NCI-H2171 (cell line): ENCODE data around the gene LRRC8D.

Experiments
- DNase-seq: peaks from one replicate; lab custom pipeline; 2025; lab: John Stamatoyannopoulos, UW

Gene LRRC8D

GRCh38 chr1:89834083-89834704 lies 13.4 kb downstream of the LRRC8D start:
- DNase-seq, result no peak

DNA sequence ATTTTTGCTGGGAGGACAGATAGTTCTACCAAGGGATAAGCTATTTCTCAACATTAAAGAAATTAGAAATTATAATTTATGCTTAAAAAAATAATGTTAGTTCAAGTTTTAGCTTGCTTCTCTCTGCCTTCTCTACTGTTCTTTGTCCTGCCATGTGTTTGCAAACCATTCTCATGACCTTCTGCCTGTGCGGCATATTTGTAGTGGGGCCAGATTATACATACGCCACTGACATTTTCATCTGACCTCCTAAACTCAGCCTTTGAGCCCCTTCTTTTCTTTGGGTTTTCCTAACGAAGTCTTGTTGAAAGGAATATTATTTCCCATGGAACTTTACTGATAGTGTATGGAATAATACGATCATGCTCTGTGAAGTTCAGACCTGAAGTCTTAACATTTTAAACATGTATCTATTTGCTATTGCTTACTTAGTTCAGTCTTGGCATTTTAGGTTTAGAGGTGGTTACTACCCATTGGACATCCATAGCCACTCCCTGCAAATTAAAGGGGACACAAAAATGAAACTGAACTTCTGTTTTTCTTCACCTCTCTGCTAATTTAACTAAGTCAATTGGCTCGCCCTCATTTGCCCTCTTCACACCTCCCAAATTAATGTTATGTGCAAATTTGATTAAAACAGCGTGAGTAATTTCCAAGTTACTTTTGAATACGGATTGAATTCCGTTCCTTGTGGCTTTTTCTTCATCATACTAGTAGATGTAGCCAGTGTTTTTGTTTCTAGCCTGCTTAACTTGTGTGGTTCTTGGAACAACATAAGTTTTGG lies 15.6 kb downstream of the LRRC8D start:
- DNase-seq, result no peak

DNA sequence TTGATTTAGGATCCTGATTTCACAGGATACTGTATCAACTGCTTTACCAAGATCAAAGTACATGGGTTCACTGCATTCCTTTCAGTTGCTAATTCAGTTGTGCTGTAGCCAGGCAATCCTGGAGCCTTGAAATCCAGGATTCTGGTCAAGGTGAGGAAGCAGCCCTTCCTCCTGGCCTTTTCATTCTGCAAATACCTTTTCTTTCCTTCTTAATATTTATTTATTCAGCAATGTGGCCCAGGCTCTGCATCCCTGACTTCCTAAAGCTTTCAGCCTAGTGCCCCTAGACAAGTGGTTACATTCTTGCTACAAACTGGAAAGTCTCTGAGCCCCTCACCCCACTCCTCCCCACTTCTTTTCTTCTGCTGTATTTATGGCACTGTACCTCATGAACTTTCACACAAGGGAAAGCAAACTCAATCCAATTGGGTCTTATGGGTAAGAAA lies 16.2 kb downstream of the LRRC8D start:
- DNase-seq, result no peak

- no peak for DNase-seq
Measured at GRCh38 chr1:89837510-89837909, 16.7 kb downstream of the LRRC8D start.

GRCh38 chr1:89839516-89839915 lies 18.7 kb downstream of the LRRC8D start:
- no peak for DNase-seq

DNA sequence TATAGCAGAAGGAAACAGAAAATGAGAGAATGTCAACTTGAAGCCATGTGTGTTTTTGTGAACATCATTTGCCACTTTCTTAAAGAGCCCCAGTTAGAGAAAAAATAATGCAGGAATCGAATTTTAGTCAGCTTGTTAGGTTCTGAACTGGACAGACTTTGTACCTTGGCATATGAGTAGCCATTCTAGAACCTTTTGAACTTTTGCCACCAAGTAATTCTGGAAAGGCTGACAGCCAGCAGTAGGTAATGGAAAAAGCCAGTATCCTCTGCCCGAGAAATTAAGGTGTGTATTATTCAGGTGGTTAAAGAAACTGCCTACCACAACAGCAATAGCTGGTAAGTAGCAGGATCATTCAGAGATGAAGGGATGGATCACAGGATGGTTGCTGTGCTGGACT lies 20.7 kb downstream of the LRRC8D start:
- DNase-seq, result no peak

DNA sequence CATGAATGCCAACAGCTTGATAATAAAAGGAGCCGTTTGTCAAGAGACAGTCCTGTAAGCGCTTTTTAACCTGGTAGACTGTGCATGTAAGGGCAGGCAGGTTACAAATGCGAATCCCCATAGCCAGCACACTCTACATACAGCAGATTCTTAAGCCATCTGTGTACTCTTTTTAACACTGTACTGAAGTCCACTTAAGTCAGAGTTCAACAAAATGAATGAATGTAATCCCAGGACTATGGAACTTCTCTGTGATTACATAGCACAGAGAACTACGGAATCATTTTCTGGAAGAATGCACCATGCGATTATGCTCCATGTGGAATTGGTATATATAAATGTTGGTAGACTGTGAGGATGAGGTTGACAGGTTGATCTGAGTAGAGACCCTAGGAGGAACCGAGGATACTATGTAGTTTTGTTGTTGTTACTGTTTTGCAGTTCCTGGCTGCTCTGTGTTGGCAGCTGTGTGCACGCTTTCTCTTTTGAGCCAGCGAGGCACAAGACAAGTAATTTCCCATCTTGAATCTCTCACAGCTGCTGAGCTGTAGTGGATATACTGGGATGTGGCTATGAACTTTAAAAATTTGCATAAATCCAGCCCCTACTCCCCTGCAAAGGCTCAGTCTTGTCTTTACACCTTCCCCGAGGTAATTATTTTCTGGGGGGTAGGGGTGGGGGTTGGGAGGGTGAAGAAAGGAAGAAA lies 21.9 kb downstream of the LRRC8D start:
- DNase-seq, result no peak

GRCh38 chr1:89843273-89844130 lies 22.7 kb downstream of the LRRC8D start:
- no peak for DNase-seq

DNA sequence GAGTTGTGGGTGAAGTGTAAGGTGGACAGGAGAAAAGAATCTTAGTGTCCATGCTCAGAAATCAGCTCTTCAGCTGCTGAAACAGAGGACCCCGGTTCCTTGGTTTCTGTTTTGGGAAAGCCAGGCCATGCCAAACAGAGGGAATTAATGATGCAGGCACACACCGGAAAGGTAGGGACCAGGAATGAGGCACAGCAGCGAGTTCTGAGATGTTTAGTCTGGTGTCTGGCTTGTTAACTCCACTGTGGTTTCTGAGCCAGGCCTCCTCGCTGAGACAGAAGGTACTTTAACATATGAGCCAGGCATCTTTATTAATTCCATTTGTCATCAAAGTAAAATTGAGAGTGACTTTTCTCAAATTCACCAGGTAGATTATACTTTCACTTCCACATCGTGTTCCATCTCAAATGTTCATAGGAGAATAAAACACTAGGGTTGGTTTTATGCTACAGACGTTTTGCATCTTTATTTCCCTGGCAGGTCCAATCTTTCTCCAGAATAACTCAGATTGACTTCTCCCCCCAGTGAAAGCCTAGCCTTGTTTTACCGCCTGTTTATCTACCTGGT lies 23.5 kb downstream of the LRRC8D start:
- no peak for DNase-seq

DNA sequence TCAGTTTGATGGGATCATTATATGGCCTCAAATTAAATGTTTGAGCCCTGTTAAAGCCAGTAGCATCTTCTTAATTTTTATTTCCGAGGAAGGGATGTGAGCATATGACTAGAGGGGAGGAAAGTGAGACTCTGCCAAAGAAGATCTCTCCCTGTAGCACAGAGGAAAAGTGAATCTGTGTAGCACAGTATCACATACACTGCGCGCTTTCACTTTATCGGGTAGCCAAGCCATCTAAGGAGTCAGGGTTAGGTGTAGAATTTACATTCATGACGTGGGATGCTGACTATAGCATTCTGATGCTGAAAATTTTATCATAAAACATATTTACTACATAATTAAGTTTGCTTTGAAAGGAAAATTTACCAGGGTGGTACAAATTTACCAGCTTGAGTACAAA lies 24.0 kb downstream of the LRRC8D start:
- DNase-seq, result no peak

DNA sequence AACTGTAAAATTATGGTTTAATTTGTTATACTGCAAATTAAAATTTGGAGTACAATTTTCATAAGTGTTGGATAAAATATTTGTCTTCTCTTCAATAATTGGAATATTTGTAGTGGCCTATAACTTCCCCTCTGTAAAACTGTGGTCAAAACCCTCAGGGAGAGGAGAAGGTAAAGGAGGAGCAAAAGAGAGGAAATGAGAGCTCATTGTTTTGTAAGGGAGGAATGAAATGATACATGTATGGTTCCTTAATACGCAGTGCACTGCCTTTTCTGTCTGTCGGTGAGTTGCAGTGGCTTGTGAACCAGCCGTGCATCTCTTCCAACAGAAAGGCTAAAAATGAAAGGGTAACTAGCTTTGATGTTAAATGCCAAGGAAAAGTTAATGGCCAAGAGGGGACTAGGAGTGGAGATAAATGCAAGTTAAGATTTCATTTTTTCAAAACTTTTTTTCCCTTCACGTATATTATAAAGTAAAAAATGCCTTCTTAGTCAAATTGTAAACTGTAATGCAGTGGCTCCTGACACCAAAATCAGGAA lies 26.4 kb downstream of the LRRC8D start:
- DNase-seq, result no peak

DNA sequence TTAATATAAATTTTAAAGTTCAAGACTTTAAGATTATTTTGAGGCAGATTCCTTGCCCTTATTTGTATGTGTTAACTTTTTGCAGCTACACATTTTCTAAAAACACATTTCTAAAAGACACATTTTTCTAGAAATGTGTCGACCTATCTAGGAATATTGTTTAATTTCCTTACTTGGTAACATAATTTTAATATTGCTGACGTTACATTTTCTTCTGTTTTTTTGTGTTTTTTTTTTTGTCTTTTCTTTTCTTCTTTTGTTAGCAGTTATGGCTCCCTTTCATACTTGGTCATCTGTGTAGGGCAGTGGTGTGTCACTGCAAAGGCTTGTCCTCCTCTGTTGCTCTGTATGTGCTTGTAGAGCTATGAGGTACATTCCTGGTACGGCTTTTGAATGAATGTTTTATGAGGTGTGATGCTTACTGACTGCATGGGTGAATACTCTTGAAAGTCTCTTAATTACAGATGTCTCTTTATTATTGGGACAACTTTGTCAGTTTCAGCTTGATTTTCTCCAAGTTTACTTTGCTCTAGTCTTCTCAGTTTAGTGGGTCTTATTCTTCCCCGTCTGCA lies 30.1 kb downstream of the LRRC8D start:
- no peak for DNase-seq

DNA sequence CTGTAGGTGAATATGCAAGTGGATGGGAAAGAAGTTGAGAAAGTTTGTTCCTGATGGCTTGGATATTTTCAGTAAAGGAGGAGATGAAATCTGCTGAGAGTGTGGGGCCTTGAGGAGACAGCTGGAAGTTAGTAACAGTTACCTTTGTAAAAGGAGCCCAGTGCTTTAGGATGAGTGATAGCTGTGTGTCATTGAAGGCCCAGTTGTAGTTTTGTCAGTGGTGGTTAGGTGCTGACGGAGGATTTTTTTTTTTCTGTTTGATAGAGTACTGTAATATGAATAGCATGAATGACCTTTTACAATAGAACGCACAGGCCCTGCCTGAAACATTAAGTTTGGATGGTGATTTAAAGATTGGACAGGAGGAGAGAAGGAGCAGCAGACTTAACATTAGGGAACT lies 33.3 kb downstream of the LRRC8D start:
- DNase-seq, result no peak

- no peak for DNase-seq
Measured at GRCh38 chr1:89855413-89856123, 34.7 kb downstream of the LRRC8D start.

DNA sequence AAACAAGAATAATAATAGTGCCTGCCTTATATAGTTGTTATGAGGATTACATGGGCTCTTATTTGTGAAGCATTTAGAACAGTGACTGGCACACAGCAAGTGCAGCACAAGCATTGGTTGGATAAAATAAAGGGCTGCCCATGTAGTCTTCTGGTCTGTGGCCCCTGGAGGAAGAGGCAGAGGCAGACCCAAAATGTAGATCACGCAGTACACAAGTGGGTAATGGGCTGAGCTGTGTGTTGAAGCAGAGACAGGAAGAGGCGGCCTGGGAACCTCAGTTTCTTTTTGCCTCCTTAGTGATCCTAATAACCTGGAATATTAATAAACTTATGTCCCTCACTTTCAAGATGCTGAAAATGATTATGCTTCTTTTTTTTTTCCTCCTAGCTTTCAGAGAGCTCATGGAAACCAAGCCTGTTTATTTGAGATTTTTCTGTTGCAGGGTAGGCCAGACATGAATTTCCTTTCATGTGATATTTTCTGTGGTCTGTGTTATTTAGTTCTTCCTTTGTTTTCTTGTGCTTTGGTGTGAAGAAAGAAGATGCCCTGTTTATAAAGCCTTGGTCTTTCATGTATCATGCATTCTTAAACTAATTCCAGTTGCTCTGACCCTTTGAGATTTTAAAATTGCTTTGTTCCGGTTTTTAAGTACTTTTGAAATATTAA lies 42.5 kb downstream of the LRRC8D start:
- no peak for DNase-seq

DNA sequence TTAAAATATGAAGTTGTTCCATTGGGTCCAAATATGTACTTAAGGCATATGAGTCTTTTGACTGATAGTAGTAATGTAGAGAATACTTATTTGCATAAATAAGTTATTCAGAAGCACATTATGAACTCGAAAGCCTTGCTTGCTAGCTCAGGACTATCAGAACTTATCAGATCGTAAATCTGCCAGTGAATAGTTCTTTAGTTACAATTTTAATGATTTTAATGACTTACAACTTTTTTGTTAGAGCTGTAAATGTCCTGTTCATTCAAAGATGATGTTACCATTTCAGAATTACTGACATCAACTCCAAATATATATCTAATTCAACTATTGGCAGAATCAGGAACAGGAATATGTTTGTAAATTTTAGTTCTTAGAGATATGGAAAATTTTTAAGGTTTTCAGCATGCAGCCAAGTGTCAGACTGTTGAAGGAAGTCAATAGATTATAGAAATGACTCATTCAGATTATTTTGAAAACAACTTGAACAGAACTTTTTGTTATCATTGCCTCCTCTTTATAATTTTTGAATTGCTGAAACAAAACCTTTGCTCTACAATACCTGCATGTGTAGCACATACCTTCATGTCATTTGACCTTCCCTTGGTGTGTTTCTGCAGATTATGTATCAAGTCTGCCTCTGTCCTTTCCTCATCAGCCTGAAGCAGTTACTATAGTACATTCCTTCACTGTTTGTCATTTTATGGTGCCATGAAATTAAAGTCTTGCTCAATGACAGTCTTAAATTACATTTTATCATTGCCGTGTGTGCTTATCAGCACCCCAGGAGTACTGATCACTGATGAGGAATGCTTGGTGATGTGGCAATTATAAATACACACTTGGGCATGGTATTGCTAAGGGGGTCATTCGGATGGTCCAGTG lies 44.9 kb downstream of the LRRC8D start:
- DNase-seq, result no peak

GRCh38 chr1:89866568-89866967 lies 45.7 kb downstream of the LRRC8D start:
- no peak for DNase-seq

DNA sequence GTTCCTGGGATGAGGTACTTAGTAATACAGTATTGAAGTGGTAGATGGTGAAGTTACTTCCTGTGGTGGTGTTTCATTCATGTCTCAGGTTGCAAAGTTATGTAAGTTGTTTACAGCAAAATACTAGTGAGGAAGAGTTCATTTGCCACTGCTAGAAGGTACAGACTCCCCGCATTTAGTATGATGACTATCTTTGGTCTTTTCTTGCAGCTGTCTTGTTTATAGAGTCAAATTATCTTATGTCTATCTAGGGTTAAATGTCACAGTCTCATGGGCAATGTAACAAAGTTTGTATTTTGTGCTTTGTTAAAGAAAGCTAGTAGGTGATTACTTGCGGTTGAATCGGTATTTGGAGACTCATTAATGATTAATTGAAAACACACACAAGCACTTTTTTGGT lies 50.2 kb downstream of the LRRC8D start:
- DNase-seq, result no peak
